Stimulated activated CD8-positive, alpha-beta memory T cell treated with anti-CD3 and anti-CD28 coated beads, Interleukin-2, amount 100 ng/mL, for 48 hours (primary cell): ENCODE data around the gene NEK10.
"Not testable (repeated sequence)": the region's sequence is repeated elsewhere in the genome, so short reads cannot be mapped to it uniquely, and the experiment has no call there.

Experiments used
- DNase-seq, 2 donors: peaks; one replicate each; pipeline ENCODE4 v3.0.0-alpha.2; 2020; ENCODE audit warnings: low read depth in 2 of 2

NEK10 gene

GRCh38 chr3:27312044-27312668 is 57.0 kb downstream of the NEK10 start:
- no peak for DNase-seq

DNA sequence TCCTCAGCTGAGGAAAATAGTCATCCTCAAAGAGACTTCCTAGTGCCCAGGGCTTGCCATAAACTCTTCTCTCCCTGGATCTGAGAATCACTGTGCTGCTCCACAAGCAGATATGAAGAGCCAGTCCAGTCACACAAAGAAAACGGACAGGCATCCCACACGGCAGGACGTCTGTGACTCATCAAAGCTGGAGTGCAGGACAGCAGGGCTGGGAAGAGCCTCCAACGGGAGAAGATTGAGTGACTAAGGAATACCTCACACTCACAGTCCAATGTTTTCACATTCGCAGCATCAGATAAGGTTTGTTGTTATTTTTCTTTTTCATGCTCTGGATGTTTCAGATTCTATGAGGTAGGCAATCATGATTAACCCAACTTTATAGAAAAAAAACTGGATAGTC is 57.8 kb downstream of the NEK10 start:
- no peak for DNase-seq

DNA sequence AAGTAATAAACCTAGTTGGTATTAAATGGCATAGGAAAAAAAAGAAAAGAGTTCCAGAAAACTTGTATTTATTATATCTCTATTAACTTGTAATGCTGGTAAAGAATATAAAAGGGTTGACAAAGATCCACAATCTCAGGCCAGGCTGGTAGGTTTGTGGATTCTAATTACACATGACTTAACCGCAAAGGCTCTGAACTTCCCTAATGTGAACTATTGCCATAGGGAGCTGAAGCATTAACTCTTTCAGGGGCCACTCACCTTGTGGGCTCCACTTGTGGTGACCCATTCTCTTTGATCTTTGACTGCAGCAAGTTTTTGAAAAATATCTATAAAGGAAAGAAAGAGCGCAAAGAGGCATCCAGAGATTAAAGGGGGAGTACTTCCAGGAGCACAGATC is 58.5 kb downstream of the NEK10 start:
- no peak for DNase-seq

DNA sequence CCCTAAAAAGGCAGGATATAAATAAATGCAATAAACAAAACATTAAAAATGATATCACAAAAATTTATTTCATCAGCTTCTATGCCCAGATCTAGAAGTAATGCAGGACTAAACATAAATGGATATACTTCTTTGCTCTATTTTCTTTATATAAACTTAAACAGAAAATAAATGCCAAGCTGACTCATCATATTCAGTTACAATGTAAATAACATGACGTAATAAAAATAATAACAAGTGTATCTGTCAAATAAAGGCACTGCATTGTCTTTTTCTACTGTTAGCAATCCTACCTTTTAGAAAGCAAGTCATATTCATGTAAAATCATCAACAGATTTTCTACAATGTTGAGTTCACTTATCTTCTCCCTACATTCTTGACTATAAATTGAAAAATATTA is 61.6 kb downstream of the NEK10 start:
- no peak for DNase-seq

- no peak for DNase-seq
Observed at GRCh38 chr3:27302891-27303290, 66.3 kb downstream of the NEK10 start.

GRCh38 chr3:27298981-27299380 is 70.2 kb downstream of the NEK10 start:
- not testable (repeated sequence) for DNase-seq

- no peak for DNase-seq
Observed at GRCh38 chr3:27293939-27294338, 75.2 kb downstream of the NEK10 start.

DNA sequence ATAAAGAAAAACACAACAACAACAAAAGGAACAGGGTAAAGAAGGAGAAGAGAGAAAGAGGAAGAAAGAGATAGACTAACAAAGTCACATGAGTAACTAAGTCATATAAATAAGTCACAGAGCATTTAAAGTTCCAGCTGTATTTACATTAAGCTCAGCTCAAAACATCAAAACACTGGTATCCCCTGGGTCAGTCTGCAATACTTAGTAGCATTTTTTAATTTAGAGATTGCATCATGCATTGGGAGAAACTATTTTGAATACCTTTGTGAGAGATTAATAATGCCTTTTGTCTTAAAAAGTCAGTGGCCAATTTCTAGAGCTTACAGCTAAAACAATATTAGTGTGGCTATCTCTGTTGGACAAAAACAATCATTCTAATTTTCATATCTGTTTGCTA is 78.4 kb downstream of the NEK10 start:
- DNase-seq, result no peak

GRCh38 chr3:27289769-27290413 is 79.3 kb downstream of the NEK10 start:
- DNase-seq, result no peak

DNA sequence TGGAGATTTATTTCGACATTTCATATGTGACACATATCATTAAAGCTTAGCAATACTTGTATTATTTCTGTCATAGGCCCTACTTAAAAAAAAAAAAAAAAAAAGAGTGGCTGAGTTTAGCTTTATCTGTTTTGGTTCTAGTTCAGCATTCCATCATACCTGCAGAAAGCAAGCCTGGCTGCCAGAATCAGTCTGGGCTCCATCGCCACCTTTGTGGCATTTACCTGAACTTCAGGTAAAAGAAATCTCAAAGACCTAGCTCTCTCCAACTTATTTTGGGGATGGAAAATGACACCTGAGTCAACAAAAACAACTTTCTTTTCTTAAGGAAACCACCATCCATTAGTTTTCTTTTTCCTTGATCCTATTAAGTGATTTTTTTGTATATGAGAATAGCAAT is 82.1 kb downstream of the NEK10 start:
- no peak for DNase-seq

DNA sequence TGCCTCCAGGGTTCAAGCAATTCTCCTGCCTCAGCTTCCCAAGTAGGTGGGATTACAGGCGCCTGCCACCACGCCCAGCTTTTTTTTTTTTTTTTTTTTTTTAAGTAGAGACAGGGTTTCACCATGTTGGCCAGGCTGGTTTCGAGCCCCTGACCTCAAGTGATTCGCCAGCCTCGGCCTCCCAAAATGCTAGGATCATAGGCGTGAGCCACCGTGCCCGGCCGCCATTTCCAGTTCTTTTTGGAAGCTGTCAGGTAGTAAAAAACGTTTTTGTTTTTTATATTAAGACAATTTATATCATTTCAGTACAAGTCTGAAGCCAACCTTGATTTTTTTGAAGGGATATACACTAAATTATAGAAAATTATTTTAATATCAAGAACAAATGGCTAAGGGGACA is 82.7 kb downstream of the NEK10 start:
- not testable (repeated sequence) for DNase-seq

DNA sequence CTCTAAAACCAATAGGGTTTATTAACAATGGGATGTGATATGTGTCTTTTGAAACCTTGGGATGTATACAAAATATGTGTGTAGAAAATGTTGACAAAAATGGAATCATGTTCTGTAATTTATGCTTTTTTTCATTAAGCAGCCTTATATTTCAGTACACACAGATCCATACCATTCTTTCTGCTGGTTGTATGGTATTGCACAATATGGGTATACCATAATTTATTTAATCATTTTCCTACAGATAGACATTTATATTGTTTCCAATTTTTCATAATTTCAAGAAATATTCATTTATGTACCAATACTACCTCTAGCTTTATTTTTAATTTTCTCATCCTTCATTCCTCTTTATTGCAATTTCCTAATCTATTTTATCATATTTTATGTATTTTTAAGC is 83.5 kb downstream of the NEK10 start:
- DNase-seq, result no peak

GRCh38 chr3:27281671-27282150 is 87.5 kb downstream of the NEK10 start:
- DNase-seq, result no peak

DNA sequence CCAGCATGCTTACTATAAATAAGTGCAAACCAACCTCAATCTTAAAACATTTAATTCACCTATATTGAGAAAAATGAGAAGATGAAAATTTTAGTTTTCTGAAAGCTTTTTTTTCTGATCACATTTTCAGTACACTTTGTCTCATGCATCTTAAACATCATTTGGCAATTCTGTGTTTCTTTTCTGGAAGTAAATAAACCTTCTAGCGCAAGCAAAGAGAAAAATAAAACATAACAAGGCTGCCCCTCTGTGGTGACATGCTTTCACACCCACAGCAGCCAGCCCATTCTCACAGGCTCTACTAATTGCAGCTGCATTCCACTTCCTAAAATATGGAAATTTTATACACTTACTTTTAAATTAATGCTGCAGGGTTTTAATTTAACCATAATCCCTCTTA is 90.1 kb downstream of the NEK10 start:
- DNase-seq, result no peak

DNA sequence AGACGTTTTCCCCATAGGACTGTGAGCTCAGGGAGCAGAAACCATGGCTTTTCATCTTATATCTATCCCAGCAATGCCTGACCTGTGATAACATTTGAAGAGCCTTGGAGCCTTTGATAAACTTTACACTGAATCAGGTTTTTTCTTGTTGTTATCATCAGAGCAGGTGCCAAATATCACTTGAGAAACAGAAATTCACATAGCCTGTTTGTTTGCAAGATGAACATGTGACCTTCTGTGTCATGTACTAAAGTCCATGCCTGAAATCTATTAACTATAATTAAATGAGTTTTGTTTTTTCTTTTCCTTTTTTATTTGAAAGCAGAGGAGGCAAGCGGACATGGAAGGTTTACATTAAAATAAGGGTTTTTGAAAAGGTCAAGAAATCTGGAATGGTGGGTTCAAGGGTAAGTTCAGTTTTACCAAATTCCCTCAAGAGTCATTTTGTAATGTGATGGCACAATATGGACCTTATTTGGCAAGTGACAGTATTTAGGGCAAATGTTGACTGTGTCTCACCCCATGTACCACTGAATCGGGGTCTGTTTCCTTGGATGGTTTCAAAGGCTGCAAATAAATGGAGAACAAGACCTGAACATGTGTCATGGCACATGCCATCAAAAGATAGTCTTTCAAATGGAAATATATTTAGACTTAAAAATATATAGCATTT is 90.7 kb downstream of the NEK10 start:
- DNase-seq, result no peak

DNA sequence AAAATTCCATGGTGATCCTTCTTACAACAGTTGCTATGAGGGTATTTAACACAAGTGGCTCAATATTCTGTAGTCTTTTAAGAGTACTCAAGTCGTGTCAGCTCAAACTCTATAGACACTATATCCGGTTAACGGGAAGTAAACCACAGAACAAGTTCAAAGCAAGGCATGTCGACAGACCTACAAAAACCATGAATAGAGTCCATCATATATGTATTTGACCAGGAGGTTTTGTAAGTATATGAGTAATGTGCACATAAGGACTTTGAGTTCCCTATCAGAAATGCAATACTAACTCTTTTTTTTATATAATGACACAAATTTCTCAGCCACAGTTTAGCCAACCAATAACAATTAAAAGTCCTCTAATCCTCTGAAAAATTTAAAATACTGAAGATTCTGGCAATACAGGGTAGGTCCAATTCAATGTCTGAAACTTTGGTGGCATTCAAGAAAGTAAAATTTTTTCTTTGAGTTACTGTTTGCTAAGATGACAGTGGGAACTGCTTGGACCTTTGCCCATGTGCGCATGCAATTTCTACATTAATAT is 93.7 kb downstream of the NEK10 start:
- no peak for DNase-seq

DNA sequence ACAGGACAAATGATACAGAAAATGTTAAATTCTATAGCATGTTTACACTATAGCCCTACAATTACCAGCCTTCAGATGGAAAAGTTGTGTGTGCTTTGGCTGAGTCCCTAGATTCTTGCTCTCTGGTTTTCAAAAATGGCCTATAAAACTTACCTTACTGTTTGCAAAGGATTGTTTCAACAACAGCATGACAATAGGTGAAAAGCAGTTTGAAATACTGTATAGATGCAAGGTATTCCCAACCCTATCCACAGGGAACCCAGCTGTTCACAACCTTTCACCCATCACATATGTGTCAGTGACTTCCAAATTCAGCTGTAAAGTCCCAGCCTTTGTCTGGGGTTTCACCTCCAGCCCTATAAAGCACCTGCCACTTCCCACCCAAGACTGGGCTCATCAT is 97.3 kb downstream of the NEK10 start:
- DNase-seq, result no peak

GRCh38 chr3:27254896-27255295 is 114.3 kb downstream of the NEK10 start:
- no peak for DNase-seq

DNA sequence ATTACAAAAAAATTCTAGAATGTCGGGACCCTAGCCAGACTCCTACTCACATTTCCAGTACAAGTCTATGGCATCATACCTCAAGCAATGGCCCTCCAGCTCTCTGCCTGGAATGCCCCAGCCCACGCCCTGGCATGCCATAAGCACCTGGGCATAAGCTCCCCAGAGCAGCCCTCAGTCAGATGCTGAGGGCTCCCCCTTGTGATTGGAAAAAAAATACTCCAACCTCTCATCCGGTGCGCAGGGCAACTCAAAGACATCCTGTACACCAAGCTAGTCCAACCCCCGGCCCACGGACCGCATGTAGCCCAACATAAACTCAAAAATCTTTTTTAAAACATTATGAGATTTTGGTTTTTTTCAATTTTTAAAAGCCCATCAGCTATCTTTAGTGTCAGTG is 115.4 kb downstream of the NEK10 start:
- DNase-seq, result no peak

- no peak for DNase-seq
Observed at GRCh38 chr3:27253391-27253790, 115.8 kb downstream of the NEK10 start.

- DNase-seq, result no peak
Observed at GRCh38 chr3:27252646-27253045, 116.5 kb downstream of the NEK10 start.

DNA sequence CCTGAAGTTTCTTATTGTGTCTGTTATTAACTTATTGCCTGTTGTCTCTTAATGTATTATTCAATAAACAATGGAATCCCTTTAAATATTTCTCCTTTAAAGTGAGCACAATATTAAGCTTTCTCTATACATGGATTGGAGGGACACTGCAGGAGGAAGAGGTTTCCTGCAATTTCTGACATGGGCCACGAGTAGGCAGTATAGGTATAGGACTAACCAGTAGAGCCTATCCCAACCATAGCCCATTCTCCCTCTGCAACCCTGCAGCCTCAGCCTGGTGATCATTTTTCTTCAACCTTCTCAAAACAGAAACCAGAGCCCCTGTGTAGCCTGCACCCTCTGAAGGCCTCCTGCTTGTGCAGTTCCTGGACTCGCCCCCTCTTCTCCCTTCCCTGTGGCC is 124.8 kb downstream of the NEK10 start:
- DNase-seq, result no peak

DNA sequence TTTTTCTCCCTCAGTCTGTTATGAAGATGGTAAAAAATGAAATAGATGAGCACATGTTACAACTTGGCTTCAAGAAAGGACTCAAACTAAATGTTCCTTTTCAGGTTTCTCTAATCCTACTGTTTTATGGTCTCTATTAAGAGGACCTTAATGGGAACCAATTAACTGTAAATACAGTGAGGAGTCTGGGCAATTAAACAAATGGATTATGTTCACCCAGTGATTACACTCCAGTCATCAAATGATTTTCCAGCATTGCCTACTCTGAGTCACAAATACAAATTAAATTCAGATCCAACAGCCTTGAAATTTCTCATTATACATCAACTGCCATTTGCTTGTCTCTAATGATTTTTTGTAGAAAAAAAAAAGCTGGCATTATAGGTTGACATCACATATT is 129.2 kb downstream of the NEK10 start:
- no peak for DNase-seq
